PC-3 (cell line): Measurements from ENCODE around the gene CFAP99.

Source experiments
- CTCF ChIP-seq: fragments of 300-600 bp; sonication (generic); conservative IDR thresholded peaks from 2 replicates; pipeline ENCODE4 v1.5.1; 2017; ENCODE audit warnings: antibody characterized with exemption, low read depth, mild to moderate bottlenecking, low read length
- EZH2 ChIP-seq: fragments of 300-600 bp; sonication (generic); IDR thresholded peaks from one replicate; pipeline ENCODE4 v1.6.1; 2017; ENCODE audit warnings: antibody characterized with exemption, mild to moderate bottlenecking, low read length; ENCODE audit not compliant: unreplicated experiment
- EZH2phosphoT487 ChIP-seq: fragments of 300-600 bp; sonication (generic); IDR thresholded peaks from 2 replicates; pipeline ENCODE4 v1.6.1; 2018; ENCODE audit warnings: mild to moderate bottlenecking, antibody characterized with exemption, low read length, borderline replicate concordance

- TF ChIP-seq CTCF: no peak
- no peak for TF ChIP-seq EZH2
- no peak for TF ChIP-seq EZH2phosphoT487
Measured at GRCh38 chr4:2408401-2408958, 10.3 kb upstream of the CFAP99 start.
